ENCODE data around the gene ADIPOR1.

ADIPOR1 gene

DNA sequence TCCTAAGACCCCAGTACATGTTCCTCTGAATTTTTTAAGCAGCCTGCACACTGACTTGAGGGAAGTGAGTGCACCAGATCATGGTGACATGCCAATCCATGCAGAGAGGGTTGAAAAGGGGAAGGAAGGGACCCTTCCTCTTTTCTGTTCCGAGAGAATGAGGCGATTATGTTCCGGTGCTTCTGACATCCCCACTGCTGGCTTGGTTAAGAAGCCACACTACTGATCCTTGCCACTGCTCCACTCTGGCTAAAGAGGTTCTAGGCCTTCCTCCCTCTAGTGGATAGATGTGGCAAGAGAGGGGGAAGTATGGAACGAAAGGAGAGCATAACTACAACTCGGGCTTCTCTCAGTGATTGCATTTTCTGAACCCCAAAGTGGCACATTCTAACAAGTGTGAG, 10.8 kb upstream of the ADIPOR1 start:
- DNase-seq (ENCODE audit: low read depth) = peak; percentile 69

DNA sequence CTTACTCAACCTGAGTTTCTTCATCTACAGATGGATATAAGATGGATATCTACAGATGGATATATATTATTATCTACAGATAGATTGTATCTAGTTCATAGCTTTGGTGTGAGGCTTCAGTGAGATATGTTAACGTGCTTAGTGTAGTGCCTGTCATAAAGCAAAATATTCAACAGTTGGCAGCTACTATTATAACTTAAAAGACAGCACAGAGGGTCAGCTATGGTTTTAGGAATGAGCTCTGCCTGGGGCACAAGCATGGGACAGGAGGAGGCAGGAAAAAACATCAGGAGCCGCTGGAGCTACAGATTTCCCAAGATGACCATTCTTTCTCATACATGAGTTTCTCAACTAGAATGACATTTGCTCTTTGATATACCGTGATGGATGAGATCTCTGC, 10.2 kb upstream of the ADIPOR1 start:
- no peak for DNase-seq (ENCODE audit: low read depth)

GRCh38 chr1:202967684-202968281, 9.7 kb upstream of the ADIPOR1 start:
- peak; percentile 4 for DNase-seq (ENCODE audit: low read depth)

DNA sequence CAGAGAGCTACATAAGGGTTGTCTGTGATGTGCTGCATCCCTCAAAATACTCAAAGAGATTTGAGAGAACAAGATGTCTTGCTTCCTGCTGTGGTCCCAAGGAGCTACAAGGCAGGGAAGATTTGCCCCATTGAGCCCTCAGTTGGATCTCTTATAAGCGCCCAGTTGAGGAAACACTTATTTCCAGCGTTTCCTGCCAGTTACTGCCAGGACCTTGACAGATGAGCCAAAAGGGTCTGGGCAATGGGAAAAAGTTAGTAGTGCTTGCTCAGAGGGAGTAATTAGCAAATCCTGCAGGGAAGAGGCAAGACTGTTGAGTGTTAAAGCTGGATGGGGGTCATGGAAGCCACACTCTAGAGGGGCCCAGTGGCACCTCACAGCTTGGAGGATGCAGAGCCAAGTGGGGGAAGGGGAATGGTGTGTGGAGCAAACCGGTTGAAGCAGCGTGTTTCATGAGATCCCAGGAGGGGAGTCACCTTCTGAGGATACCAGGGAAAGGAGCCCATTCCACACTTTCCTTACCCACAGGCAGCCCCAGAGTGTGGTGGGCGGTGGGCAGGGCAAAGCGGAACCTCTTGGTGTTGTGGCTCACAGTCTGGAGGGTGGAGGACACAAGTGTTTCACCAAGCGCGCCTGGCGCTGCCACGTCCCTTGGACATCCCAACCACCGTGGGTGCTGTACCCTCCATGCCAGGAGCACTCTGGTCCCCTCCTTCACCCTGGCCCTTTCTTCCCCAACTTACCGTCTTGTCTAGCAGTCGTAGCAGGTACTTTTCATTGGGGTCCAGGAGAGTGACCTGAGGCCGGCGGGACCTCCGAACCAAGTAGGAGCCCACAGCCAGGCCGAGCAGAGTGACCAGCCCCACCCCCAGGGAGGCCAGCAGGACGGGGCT, 8.1 kb upstream of the ADIPOR1 start:
- DNase-seq (ENCODE audit: low read depth) = no peak

DNA sequence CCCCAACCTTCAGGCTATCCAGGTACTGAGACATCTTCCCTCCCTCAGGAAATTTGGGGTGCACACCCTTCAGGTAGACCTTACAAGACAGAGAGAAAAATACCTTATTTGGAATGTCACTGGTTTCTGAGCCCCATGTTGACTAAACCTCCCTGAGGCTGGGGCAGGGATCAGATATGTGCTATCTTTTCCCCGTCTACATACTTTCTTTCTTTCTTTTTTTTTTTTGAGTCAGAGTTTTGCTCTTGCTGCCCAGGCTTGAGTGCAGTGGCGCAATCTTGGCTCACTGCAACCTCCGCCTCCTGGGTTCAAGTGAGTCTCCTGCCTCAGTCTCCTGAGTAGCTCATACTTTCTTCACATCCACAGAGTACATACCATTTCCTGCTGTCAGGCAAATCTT, 7.3 kb upstream of the ADIPOR1 start:
- peak; percentile 30 for DNase-seq (ENCODE audit: low read depth)

GRCh38 chr1:202964791-202965410, 6.8 kb upstream of the ADIPOR1 start:
- DNase-seq (ENCODE audit: low read depth) = peak; percentile 67

GRCh38 chr1:202961220-202961880, 3.2 kb upstream of the ADIPOR1 start:
- no peak for DNase-seq (ENCODE audit: low read depth)

GRCh38 chr1:202959276-202959620, 1.1 kb upstream of the ADIPOR1 start:
- peak; percentile 72 for DNase-seq (ENCODE audit: low read depth)

DNA sequence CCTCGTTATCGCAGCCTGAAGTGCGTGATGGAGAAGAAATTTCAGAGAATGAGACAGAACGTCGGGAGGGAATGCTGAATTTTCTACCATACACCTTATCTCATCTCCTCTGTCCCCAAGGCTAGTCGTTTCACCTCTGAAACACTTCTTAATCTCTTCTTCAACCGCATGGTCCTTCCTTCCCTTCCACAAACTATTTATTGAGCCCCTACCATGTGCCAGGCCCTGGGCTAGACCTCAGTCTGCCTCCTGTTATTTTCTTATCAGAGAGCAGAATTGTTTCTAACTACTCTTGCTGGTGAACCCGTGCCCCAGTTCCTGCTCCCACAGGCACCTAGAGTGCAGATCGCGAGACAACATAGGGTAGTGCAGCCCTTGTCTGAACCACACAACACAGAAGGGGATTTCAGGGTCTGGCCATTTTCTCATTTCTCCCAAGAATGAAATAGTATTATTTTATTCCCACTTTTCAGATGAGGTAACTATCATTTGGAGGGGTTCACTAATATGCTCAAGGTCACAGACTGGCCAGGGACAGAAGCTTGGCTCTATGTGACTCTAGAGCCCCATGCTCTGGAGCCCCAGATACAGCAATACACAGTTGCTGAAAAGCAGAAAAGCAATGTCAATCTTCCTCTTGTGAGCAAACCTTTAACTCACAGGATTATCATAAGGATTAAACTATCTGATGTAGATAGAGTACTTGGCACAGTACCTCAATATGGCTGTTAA, 598 bp upstream of the ADIPOR1 start:
- no peak for DNase-seq (ENCODE audit: low read depth)

- no peak for DNase-seq (ENCODE audit: low read depth)
Observed at GRCh38 chr1:202956969-202957368, 1.1 kb downstream of the ADIPOR1 start.

GRCh38 chr1:202954057-202954745, 3.9 kb downstream of the ADIPOR1 start:
- no peak for DNase-seq (ENCODE audit: low read depth)

DNA sequence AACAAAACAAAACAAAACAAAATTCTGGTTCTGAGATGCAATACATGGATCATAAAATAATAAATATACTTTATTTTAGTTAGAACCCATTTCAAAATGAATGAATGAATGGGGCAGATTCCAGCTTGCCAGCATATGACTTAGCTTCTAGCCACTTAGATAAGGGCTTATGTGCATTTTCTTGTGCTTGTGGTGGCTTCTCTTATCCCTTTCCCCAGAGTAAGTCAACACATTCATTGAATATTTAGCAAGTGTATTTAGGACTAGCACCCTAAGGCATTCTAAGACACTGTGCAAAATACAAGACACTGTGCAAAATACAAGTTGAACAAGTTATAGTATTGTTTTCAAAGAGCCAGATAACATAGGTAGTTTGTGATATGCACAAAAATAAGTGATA, 4.7 kb downstream of the ADIPOR1 start:
- no peak for DNase-seq (ENCODE audit: low read depth)

GRCh38 chr1:202952818-202953217, 5.3 kb downstream of the ADIPOR1 start:
- peak; percentile 31 for DNase-seq (ENCODE audit: low read depth)

DNA sequence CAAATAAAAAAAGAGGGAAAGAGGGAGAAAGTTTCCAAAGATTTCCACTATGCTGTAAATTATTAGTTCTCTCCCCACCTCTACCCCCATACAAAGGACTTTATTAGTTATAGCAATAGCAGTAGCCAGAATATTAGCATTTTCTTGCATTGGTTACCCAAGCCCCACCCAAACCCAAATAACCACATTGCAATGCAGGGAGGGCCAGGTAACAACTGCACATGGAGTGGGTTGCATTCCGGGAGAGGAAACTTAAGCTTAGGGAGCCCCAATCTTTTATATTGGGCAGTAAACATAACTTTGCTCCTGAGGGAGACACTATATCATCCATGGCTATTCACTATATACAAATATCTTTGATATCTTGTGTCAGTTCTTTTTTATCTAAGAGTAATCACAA, 6.0 kb downstream of the ADIPOR1 start:
- no peak for DNase-seq (ENCODE audit: low read depth)

- DNase-seq (ENCODE audit: low read depth) = peak; percentile 7
Observed at GRCh38 chr1:202951437-202951836, 6.7 kb downstream of the ADIPOR1 start.

DNA sequence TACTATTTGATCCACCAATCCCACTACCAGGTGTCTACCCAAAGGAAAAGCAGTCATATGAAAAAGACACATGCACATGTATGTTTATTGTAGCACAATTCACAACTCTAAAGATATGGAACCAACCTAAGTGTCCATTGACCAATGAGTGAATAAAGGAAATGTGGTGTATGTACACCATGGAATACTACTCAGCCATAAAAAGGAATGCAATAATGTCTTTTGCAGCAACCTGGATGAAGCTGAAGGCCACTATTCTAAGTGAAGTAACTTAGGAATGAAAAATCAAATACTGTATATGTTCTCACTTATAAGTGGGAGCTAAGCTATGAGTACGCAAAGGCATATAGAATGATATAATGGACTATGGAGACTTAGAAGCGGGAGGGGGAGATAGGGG, 12.6 kb downstream of the ADIPOR1 start:
- no peak for DNase-seq (ENCODE audit: low read depth)

DNA sequence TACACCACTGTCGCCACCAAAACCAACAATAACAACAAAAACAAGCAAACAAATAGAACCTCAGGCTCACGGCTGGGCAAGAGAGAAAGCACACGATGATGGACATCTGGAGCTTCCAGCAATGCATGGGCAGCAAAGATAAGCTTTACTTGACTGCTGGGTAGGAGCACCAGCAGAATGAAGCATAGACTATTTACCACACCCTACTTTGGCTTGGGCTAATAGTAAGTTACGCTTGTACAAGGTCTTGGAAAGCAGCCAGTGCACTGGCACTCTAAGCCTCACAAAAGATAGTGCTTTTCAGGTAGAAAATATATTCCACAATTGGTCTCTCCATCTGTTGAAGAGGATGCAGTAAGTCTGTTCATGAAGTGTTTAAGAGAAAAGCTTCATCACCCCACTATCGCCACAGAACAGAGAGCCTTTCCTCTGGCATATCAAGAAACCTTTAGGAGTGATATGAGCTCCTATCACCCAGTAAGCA, 13.6 kb downstream of the ADIPOR1 start:
- no peak for DNase-seq (ENCODE audit: low read depth)

GRCh38 chr1:202942426-202942825, 15.7 kb downstream of the ADIPOR1 start:
- DNase-seq (ENCODE audit: low read depth) = no peak

- DNase-seq (ENCODE audit: low read depth) = no peak
Observed at GRCh38 chr1:202941372-202941771, 16.7 kb downstream of the ADIPOR1 start.

- no peak for DNase-seq (ENCODE audit: low read depth)
Observed at GRCh38 chr1:202940561-202940960, 17.6 kb downstream of the ADIPOR1 start.

DNA sequence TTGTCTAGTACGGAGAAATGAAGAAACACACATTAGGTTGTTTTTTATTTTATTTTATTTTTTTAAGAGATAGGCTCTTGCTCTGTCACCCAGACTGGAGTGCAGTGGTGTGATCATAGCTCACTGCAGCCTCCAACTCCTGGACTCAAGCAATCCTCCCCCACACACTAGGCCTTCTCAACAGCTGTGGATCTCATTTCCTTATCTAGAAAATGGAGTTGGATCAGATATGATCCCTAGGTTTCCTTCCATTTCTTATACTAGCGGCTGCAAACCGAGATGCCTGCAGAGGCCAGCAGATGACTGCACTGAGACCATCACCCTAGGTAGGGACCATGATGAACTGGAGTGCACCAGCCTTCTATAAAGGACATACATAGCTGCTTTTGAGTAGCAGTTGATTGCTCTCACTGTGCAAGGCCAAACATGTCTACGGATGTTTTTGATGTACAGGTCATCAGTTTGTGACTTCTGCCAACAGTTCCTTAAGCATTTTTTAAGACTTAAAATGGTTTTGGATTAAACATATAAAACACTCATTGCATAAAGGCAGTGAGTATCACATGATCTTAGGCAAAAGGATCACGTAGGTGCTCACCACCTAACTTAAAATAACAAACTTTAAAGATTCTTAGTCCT, 19.7 kb downstream of the ADIPOR1 start:
- no peak for DNase-seq (ENCODE audit: low read depth)

Measured in EH (cell line).